ENCODE measurements around the gene GSTM5.
"Not testable (repeated sequence)": the region's sequence is repeated elsewhere in the genome, so short reads cannot be mapped to it uniquely, and the experiment has no call there.

Gene GSTM5

DNA sequence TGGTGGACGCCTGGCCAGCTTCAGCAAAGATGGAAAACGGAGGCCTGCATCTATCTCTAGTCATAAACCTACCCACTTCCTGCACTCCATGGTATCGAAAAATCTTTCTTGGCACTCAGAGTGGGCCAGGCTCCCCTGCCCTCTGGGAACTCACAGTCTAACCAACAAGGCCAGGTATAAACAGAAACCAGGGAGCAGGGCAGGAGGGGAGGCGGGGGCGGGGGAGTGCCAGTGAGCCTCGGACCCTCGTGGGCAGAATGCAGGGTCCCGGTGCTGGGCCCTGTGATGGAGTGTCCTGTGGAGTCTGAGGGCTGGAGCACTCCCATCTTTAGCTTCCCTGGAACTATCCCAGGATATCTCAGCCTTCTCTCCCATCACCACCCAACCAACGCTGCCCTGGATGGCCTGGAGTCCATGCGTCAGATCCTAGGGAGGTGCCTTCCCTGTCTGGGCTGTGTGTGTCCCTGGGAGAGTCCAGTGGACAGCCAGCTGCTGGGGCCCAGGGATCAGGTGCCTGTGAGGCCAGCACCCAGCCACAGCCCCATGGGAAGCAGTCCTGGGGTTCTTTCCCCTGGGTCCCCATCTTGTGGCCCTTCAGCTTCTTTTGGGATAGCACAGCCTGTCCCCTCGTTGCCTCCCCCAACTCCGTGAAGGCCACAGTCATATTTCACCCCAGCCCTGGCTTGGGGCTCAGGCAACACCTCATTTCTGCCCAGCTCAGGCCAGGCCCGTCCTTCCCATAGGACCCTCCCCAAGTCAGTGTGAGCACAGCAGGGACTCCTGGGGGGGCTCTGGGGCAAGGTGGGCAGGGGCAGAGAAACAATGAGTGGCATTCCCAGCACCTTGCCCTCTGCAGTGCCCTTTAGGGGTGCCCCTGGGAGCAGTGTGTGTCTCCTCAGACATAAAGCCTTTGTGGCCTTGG, 52.8 kb downstream of the GSTM5 start:
- Histone ChIP-seq H3K27ac (no peak overlapping the region), H3K36me3 (no peaks in the 10 kb centered on the region), H3K4me1 (peaks cover 0 to 15% (median 2%) of the 10 kb centered on the region in 4 donors), H3K9me3 (no peaks in the 10 kb centered on the region), H3K27me3 (no peaks in the 10 kb centered on the region), H3K4me3 (no peak overlapping the region)
- DNase-seq: peak in 1 of 2 donors; percentile 48
- intact Hi-C loops (cut with DNase I; ENCODE audit: low total_unique reads): no loop called here
- TF ChIP-seq, protein P1, sequence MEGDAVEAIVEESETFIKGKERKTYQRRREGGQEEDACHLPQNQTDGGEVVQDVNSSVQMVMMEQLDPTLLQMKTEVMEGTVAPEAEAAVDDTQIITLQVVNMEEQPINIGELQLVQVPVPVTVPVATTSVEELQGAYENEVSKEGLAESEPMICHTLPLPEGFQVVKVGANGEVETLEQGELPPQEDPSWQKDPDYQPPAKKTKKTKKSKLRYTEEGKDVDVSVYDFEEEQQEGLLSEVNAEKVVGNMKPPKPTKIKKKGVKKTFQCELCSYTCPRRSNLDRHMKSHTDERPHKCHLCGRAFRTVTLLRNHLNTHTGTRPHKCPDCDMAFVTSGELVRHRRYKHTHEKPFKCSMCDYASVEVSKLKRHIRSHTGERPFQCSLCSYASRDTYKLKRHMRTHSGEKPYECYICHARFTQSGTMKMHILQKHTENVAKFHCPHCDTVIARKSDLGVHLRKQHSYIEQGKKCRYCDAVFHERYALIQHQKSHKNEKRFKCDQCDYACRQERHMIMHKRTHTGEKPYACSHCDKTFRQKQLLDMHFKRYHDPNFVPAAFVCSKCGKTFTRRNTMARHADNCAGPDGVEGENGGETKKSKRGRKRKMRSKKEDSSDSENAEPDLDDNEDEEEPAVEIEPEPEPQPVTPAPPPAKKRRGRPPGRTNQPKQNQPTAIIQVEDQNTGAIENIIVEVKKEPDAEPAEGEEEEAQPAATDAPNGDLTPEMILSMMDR (IDR thresholded peaks at IDR 0.05): no peak

- peak in 1 of 2 donors; percentile 13 for DNase-seq
- Histone ChIP-seq H3K27ac (no peak overlapping the region), H3K4me1 (peaks cover 0 to 15% (median 2%) of the 10 kb centered on the region in 4 donors)
Observed at GRCh38 chr1:109765483-109765815, 53.4 kb downstream of the GSTM5 start.

DNA sequence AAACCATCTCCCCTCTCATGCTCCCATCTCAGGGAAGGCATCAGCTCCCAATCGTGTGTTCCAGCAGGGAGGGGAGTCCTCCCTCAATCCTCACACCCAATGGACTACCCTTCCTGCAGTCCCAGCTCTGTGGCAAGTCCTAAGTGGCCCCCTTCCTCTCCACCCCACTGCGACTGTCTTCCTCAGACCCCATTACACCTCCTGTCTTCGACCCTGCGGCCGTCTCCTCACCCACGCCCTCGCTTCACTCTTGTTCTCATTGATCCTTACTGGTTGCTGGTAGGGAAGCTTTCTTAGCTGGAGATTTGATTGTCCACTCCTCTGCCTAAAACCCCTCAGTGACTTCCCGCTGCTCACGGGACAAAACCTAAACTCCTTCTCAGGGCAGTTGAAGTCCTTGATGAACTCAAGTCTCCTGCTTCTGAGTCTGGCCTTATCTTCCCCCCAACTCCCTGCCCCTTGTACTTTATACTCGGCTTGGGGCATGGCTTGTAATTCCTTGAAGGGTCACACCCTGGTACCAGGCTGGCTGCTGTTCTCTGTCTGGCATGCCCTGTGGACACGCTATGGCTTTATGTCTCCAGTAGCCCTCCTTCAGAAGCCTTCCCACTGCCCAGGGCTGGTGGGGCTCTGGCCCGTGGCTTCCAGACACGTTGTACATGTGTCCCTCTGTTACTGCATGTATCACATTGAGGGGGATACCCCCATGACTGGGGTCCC, 54.0 kb downstream of the GSTM5 start:
- Histone ChIP-seq H3K36me3 (no peaks in the 10 kb centered on the region), H3K27ac (peak overlapping the region in 1 of 2 donors; percentile 26), H3K4me3 (no peak overlapping the region), H3K27me3 (no peaks in the 10 kb centered on the region), H3K4me1 (peaks cover 0 to 15% (median 2%) of the 10 kb centered on the region in 4 donors), H3K9me3 (no peaks in the 10 kb centered on the region)
- intact Hi-C loops (cut with DNase I; ENCODE audit: low total_unique reads): no loop called here
- TF ChIP-seq, protein P1 (IDR thresholded peaks at IDR 0.05): no peak
- DNase-seq: peak in 1 of 2 donors; percentile 55

More at GRCh38 chr1:109765483-109765815, 53.4 kb downstream of the GSTM5 start:
- intact Hi-C loops (cut with DNase I; ENCODE audit: low total_unique reads): no loop called here
- Histone ChIP-seq H3K36me3 (no peaks in the 10 kb centered on the region), H3K4me3 (no peak overlapping the region), H3K9me3 (no peaks in the 10 kb centered on the region), H3K27me3 (no peaks in the 10 kb centered on the region)
- TF ChIP-seq, protein P1 (IDR thresholded peaks at IDR 0.05): no peak

GRCh38 chr1:109766991-109767636, 55.1 kb downstream of the GSTM5 start:
- H3K36me3 ChIP-seq; H3K27me3 ChIP-seq; H3K4me3 ChIP-seq; intact Hi-C loops (cut with DNase I; ENCODE audit: low total_unique reads); H3K9me3 ChIP-seq: not testable (repeated sequence)
- Histone ChIP-seq H3K27ac (peak overlapping the region; percentile 35 to 53), H3K4me1 (peaks cover 0 to 15% (median 2%) of the 10 kb centered on the region in 4 donors)
- DNase-seq: peak in 1 of 2 donors; percentile 52

Data from tibial artery (tissue), 4 donors.